Kidney (tissue), 14 donors: ENCODE results near the gene NEU2. TPM values are rescaled to one million over a fixed set of nuclear protein-coding genes. Genes with fewer than 3 reads are reported as not detected.

Experiments
- DNase-seq, 5 donors: peaks; one replicate each; pipeline ENCODE4 v3.0.0-alpha.2; 2013 to 2020
- FAIRE-seq: peaks from 2 replicates; lab custom pipeline; 2012; peaks lifted over from hg19 to GRCh38; lab: Jason Lieb, UNC
- H3K27ac ChIP-seq, 2 donors: one replicate each; pipeline ENCODE4 v1.7.0; 2013; ENCODE audit warnings: low read depth in 2 of 2, low read length in 2 of 2, inconsistent platforms in 1 of 2
- H3K27me3 ChIP-seq: one replicate; pipeline ENCODE4 v1.7.1; 2013; ENCODE audit warnings: low read length, inconsistent platforms; ENCODE audit not compliant: control insufficient read depth, insufficient read depth
- H3K36me3 ChIP-seq, 3 donors: one replicate each; pipeline versions ENCODE4 v1.7.0 to v1.7.1; 2013; ENCODE audit warnings: low read length in 3 of 3, control low read depth in 1 of 3, inconsistent platforms in 1 of 3; ENCODE audit not compliant: insufficient read depth in 3 of 3, control insufficient read depth in 2 of 3
- H3K4me1 ChIP-seq, 3 donors: one replicate each; pipeline versions ENCODE4 v1.7.0 to v1.7.1; 2013; ENCODE audit warnings: low read length in 3 of 3, inconsistent platforms in 1 of 3, low read depth in 1 of 3; ENCODE audit not compliant: control insufficient read depth in 2 of 3, insufficient read depth in 2 of 3
- H3K4me3 ChIP-seq, 3 donors: one replicate each; pipeline versions ENCODE4 v1.7.0 to v1.8.1; 2013; ENCODE audit warnings: low read length in 3 of 3, control low read depth in 1 of 3, inconsistent platforms in 1 of 3
- H3K9ac ChIP-seq, 3 donors: one replicate each; pipeline versions ENCODE4 v1.7.0 to v1.7.1; 2013; ENCODE audit warnings: low read length in 3 of 3, control low read depth in 1 of 3, inconsistent platforms in 1 of 3
- H3K9me3 ChIP-seq, 3 donors: one replicate each; pipeline versions ENCODE4 v1.7.0 to v1.7.1; 2013; ENCODE audit warnings: low read length in 3 of 3, control low read depth in 1 of 3, inconsistent platforms in 1 of 3; ENCODE audit not compliant: control insufficient read depth in 2 of 3, insufficient read depth in 1 of 3
- intact Hi-C: fragments of 100-400 bp; cut with DNase I; formaldehyde crosslinking; loops from one replicate; pipeline ENCODE4 v1.11.1; 2022
- polyA plus RNA-seq: library from polyadenylated mRNA; stranded (reverse); fragments of 350-450 nt; fragmentation: Illumina TruSeq; extraction: RNeasy Lipid Tissue Mini Kit (QIAGEN cat#74804); gene quantifications from one replicate; pipeline ENCODE4 v1.2.3, GENCODE V29; 2014; ENCODE audit warnings: low read depth, low replicate concordance; ENCODE audit not compliant: insufficient read depth
- total RNA-seq: library from RNA; stranded (reverse); fragmentation: NEBNext Ultra II Directional; extraction: Animal tissue kit (Norgen Biotek cat#: 25700); gene quantifications from one replicate; pipeline ENCODE4 v1.2.1, GENCODE V29; 2021
- TF ChIP-seq, protein P1 (sequence below): IDR thresholded peaks from 3 replicates; pipeline ENCODE4 v1.5.1; 2012; ENCODE audit warnings: mild to moderate bottlenecking, moderate library complexity, borderline replicate concordance; ENCODE audit not compliant: insufficient read depth; ENCODE audit errors: extremely low read depth
- donor health status: control.
- donor health status: control.
- donor health status: control.
- donor health status: control.
- donor health status: control.
- donor health status: DM: yes; HTN: yes; CAD: no.
- donor health status: Normal renal cell carcinoma (clear cell type).

The NEU2 gene
- total and polyA plus RNA-seq, 2 donors from 2014 or later, result not detected

DNA sequence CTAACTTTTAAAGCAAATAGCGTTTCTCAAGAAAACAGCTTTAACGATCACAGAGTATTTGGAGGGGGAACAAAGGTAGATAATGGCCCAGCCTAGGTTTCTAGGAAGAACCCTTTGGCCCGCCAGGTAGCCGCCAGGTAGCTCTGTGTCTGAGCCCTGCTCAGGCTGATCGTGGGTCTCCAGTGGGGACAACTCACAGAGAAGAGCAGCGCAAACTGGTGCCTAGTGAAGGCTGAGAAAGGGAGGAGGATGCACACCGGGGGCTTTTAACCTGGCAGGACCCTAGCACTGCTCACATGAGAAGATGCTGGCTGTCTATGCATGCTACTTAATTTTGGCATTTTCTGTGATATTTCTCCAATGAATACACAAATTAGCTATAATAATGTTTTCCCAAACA is 25.2 kb upstream of the NEU2 start:
- Histone ChIP-seq H3K9ac (no peak overlapping the region), H3K27me3 (no peaks in the 10 kb centered on the region), H3K4me3 (no peak overlapping the region), H3K9me3 (no peaks in the 10 kb centered on the region), H3K36me3 (no peaks in the 10 kb centered on the region), H3K4me1 (peaks cover 0 to 14% (median 5%) of the 10 kb centered on the region in 3 donors), H3K27ac (peak overlapping the region; percentile 32 to 53)
- DNase-seq, result no peak
- no peak for FAIRE-seq
- TF ChIP-seq, protein P1, sequence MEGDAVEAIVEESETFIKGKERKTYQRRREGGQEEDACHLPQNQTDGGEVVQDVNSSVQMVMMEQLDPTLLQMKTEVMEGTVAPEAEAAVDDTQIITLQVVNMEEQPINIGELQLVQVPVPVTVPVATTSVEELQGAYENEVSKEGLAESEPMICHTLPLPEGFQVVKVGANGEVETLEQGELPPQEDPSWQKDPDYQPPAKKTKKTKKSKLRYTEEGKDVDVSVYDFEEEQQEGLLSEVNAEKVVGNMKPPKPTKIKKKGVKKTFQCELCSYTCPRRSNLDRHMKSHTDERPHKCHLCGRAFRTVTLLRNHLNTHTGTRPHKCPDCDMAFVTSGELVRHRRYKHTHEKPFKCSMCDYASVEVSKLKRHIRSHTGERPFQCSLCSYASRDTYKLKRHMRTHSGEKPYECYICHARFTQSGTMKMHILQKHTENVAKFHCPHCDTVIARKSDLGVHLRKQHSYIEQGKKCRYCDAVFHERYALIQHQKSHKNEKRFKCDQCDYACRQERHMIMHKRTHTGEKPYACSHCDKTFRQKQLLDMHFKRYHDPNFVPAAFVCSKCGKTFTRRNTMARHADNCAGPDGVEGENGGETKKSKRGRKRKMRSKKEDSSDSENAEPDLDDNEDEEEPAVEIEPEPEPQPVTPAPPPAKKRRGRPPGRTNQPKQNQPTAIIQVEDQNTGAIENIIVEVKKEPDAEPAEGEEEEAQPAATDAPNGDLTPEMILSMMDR, result no peak
- intact Hi-C loops, result no loop called here

DNA sequence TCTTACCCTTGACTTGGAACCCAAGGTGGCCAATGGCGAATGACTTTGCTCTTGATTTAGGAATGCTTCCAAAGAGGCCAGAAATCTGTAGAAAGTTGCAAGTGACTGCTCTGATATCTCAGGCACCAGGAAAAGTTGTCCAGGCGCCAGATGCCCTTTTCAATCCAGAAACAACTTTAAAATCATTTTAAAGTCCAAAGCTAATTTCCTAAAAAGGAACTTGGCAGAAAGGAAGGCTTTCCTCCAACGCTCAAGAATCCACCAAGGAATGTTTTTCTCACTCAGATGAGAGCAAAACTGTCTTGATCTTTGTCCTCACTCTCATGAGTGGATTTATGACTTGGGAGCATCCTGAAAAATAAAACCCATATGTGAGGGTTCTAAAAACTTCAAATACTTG is 24.7 kb upstream of the NEU2 start:
- FAIRE-seq (no peak), DNase-seq (no peak)
- H3K36me3 ChIP-seq, result no peaks in the 10 kb centered on the region
- H3K27me3 ChIP-seq, result no peaks in the 10 kb centered on the region
- TF ChIP-seq, protein P1, result no peak
- intact Hi-C loops, result no loop called here
- no peak overlapping the region for H3K4me3 ChIP-seq
- H3K4me1 ChIP-seq, result peaks cover 0 to 16% (median 5%) of the 10 kb centered on the region in 3 donors
- peak overlapping the region; percentile 32 to 53 for H3K27ac ChIP-seq
- H3K9me3 ChIP-seq, result no peaks in the 10 kb centered on the region
- H3K9ac ChIP-seq, result no peak overlapping the region

DNA sequence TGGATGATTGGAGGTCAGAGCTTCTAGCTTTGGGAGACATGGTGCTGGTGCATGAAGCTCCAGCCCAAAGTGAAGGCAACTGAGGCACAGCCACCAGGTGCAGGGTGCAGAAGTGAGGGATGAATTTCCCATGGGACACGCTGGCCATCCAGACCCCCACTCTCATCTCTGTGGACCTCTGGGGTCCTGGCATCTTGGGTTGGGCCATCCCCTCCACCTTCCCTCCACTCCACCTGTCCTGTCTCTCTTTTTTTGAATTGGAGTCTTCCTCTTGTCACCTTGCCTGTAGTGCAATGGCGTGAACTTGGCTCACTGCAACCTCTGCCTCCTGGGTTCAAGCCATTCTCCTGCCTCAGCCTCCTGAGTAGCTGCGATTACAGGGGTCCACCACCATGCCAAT is 22.8 kb upstream of the NEU2 start:
- no peak for FAIRE-seq
- DNase-seq, result no peak
- Histone ChIP-seq H3K9me3 (no peaks in the 10 kb centered on the region), H3K36me3 (no peaks in the 10 kb centered on the region), H3K4me3 (no peak overlapping the region), H3K27ac (no peak overlapping the region), H3K9ac (no peak overlapping the region), H3K4me1 (peaks cover 0 to 16% (median 5%) of the 10 kb centered on the region in 3 donors), H3K27me3 (no peaks in the 10 kb centered on the region)
- TF ChIP-seq, protein P1, result no peak
- intact Hi-C loops, result no loop called here

DNA sequence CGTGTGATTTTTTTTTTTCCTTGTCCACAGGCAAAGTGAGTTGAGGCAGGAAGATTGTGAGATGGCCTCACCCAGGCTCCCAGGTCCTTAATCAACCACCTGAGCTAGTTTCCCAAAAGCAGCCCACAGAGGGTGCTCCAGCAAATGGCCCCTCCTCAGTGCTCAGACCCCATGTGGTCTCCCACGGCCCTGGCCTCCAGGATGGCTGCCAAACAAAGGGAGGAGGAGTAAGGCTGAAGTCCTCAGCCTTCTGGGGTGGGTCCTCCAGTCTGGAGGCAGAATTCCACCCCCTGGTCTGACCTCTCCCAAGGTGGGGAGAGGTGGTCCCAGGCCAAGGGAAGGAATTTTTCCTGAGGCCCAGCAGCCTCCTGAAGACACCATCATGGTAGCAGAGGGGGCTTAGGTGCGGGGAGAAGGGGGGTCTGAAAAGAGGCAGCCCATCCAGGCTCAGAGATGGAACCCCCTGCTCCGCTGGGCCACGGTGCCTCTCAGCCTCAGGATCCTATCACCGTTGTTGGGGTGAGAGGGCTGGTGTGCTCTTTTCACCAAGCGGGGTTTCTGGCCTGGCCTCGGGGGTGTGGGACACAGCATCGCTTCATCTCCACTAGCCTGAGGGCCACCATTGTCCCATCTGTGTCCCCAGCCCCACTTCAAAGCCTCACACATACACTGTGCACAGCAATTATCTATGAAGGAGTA is 21.8 kb upstream of the NEU2 start:
- Histone ChIP-seq H3K4me1 (peaks cover 0 to 16% (median 5%) of the 10 kb centered on the region in 3 donors), H3K9me3 (no peaks in the 10 kb centered on the region), H3K9ac (no peak overlapping the region), H3K36me3 (no peaks in the 10 kb centered on the region), H3K4me3 (peak overlapping the region in 1 of 3 donors; percentile 63), H3K27ac (peak overlapping the region in 1 of 2 donors; percentile 26), H3K27me3 (no peaks in the 10 kb centered on the region)
- TF ChIP-seq, protein P1, result no peak
- intact Hi-C loops, result no loop called here
- no peak for DNase-seq
- FAIRE-seq, result no peak
